HG03378 (cell line): Measurements from ENCODE around the gene RNASE12.
"Not testable (repeated sequence)": the region's sequence is repeated elsewhere in the genome, so short reads cannot be mapped to it uniquely, and the experiment has no call there.

ENCODE experiments used
- ATAC-seq: cut with Tn5 transposase; IDR thresholded peaks from one replicate; pipeline ENCODE4 v1.9.1; 2021; ENCODE audit warnings: mild to moderate bottlenecking, moderate library complexity; ENCODE audit not compliant: unreplicated experiment

RNASE12 gene

DNA sequence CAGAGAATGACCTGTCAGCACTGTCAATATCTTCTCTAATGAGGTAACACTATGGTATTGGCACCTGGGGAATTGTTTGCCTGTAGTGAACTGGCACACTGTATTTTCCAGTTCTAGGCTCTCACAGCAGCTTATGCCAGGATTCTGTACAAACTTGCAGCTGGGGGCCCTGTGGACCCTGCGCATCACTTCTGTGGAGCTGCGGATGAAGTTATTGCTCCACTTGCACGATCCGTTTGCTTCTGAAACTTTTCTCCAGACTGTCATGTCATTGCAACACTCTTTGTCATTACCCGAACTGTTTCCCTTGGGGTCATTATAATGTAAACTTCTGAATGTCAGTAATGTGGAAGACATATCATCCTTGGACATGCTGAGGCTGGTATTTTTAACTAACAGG is 7.3 kb downstream of the RNASE12 start:
- no peak for ATAC-seq

DNA sequence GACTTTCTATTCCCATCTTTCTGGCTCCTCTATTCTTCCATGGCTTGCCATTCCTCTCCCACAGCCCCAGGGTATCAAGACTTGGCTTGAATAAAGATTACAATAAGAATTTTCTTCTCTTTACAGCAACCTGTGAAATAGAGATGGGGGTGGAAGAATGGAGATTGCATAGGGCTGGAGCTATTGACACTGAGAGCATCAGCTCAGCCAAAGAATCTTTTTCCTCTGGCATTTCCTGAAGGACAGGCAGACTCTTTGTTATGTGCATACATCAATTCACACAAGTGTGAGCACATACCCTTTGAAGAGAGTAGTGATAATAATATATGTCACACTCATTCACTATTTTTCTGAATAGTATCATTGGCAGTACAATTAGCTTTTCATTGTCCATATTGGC is 8.0 kb downstream of the RNASE12 start:
- no peak for ATAC-seq

DNA sequence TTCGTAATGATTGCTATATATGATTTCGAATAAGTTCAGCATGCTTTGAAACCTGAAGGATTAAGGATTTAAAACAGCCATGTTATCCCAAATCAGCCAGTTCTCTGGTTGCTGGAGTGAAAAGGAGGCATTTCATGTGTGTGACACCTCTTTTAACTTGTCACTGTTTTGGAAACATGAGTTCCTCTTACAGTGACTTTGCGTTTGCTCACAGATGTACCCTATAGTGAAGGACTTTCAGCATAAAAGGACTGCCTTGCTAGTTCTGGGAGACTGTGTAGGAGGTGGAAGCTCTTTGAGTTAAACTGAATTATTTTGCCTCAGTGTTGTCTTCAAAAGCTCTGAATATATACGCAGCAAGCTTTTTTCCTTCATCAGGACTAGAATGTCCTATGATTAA is 10.9 kb downstream of the RNASE12 start:
- ATAC-seq, result no peak

DNA sequence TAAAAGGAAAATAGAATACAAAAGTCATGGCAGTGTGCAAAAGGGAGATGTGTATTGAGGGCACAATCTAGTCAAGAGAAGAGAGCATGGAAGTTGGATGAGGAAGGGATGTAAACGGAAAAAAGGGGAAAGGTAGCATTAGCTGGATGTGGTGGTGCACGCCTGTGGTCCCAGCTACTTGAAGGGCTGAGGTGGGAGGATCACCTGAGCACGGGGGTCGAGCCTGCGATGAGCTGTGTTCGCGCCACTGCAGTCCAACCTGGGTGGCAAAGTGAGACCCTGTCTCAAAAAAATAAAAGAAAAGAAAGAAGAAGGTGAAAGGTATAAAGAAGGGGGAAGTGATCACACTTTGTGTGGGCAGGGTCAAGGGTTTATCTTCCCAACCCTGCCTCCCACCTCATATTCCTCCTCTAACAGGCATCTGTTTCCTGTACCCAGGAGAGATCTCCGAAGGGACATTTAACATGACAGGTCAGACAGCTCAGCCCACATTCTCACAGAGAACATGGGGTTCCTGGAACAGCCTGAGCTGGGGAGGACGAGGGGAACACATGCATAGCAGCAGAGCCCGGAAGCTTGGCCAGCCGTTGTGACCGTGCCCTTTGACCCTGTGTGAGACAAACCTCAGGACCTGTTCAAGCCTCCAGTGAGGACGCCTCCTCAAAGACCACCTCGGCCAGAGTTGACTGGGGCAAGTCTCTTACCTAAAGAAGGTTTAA is 12.2 kb downstream of the RNASE12 start:
- ATAC-seq, result no peak

DNA sequence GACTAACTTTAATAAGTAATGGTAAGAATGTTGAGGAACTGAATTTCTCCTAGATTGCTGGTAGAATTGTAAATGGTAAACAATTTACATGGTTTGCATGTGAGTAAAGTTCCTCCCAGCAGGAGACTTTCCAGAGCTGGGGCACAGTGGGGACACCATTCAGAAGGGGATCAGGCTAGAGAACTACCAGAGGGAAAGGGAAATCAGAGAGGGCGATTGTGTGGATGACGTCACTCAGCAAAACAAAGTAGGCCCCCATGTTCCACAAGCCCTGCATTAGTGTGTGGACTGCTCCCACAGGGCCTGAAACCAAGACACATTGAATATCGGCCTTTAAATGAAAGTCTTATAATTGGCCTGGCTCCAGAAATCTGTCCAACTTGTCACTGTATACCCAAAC is 12.9 kb downstream of the RNASE12 start:
- no peak for ATAC-seq

DNA sequence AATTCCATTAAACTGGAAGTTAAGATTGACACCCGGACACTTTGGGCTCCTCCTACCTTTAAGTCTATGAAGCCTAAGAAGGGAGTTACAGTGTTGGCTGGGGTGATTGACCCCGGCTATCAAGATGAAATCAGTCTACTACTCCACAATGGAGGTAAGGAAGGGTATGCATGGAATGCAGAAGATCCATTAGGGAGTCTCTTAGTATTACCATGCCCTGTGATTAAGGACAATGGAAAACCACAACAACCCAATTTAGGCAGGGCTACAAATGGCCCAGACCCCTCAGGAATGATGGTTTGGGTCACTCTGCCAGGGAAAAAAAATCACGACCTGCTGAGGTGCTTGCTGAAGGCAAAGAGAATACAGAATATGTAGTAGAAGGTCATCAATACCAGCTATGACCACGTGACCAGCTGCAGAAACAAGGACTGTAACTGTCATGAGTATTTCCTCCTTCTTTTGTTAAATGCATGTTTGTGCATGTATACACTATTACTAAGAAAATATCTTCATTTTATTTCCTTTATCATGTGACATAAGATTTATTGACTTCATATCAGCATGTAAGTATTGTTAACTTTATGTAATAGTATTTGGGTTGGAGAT is 18.7 kb downstream of the RNASE12 start:
- not testable (repeated sequence) for ATAC-seq

DNA sequence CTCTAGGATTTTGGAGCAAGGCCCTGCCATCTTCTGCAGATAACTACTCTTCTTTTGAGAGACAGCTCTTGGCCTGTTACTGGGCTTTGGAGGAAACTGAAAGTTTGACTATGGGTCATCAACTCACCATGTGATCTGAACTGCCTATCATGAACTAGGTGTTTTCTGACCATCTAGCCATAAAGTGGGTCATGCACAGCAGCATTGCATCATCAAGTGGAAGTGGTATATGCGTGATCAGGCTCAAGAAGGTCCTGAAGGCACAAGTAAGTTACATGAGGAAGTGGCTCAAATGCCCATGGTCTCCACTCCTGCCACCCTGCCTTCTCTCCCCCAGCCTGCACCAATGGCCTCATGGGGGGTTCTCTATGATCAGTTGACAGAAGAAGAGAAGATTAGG is 20.5 kb downstream of the RNASE12 start:
- ATAC-seq, result not testable (repeated sequence)

DNA sequence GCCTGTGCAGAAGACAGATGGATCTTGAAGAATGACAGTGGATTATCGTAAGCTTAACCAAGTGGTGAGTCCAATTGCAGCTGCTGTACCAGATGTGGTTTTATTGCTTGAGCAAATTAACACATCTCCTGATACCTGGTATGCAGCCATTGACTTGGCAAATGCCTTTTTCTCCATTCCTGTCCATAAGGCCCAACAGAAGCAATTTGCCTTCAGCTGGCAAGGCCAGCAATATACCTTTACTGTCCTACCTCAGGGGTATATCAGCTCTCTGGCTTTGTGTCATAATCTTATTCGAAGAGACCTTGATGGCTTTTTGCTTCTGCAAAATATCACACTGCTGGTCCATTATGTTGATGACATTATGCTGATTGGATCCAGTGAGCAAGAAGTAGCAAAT is 21.3 kb downstream of the RNASE12 start:
- not testable (repeated sequence) for ATAC-seq

DNA sequence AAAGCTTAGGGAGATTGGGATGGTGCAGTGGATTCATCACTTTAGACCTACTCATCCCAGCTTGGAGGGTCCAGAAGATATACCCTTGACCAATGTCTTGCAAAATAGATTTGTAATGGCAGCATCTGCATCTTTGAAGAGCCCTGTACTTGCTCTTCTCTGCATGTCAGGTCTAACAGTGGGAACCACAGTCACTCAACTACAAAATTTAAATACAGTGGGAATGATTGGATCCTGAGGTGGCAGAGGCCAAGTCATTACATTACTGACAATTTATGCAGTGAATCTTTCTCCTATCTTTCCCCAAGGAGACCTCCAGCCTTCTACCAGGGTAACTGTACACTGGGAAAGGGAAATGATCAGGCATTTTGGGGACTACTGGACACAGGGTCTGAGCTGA is 22.1 kb downstream of the RNASE12 start:
- no peak for ATAC-seq

DNA sequence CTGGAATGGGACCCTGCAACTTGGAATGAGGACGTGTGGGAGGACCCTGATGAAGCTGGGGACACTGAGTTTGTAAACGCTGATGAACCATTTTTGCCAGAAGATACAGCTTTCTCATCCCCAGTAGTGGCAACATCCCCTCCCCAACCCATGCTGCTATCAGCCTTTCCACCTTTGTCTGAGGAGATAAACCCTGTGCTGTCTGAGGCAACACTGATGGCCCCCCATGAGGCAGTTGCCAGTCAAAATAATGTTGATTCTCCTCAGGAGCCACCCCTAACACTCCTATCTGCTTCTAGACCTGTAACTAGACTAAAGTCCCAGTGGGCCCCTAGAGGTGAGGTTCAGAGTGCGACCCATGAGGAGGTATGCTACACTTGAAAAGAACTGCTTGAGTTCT is 22.8 kb downstream of the RNASE12 start:
- no peak for ATAC-seq

DNA sequence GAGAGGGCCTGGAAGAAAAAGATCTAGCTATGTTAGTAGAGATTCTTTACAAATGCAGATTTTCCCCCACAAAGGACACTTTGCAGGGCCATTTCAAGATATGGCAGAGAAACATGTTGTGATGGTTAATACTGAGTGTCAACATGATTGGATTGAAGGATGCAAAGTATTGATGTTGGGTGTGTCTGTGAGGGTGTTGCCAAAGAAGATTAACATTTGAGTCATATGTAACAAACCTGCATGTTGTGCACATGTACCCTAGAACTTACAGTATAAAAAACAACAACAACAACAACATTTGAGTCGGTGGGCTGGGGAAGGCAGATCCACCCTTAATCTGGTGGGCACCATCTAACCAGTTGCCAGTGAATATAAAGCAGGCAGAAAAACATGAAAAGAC is 24.0 kb downstream of the RNASE12 start:
- ATAC-seq, result not testable (repeated sequence)

DNA sequence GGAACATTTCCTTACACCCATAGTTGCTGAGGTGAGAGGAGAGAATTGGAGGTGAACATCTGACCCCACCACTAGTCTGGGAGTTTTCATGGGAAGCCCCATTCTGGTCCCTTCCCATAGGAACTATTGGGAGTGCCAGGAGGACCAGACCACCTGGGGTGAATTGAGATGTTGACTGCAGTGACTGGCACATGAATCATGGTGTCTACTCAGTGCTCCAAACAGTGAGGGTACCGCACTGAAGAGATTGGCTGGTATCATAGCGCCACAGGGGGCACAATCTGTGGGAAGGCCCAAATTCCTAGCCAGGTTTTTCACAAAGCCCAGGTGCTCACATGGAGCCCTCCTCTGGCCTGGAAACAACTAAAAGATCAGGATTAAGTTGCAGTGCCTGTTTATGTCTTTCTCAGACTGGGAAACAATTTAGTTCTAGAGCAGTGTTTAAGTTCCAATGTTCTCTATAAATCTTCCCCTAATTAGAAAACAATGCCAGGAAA is 26.6 kb downstream of the RNASE12 start:
- ATAC-seq, result no peak

DNA sequence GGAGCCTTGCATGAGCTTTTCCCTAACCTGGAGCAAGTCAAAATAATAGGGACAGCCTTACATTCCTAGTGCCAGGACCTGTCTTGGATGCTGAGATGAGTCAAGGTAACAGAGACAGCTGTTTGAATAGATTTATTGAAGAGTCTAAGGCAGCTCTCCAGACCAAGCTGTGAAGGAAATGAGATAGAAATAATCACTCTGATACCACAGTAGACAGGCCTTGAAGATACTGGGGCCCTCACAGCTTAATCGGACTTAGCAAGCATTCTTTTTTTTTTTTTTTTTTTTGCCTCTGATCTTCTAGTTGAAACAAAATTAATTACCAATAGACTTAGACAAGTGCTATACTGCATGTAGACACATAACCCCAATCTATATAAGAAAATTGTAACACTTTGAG is 27.2 kb downstream of the RNASE12 start:
- no peak for ATAC-seq

DNA sequence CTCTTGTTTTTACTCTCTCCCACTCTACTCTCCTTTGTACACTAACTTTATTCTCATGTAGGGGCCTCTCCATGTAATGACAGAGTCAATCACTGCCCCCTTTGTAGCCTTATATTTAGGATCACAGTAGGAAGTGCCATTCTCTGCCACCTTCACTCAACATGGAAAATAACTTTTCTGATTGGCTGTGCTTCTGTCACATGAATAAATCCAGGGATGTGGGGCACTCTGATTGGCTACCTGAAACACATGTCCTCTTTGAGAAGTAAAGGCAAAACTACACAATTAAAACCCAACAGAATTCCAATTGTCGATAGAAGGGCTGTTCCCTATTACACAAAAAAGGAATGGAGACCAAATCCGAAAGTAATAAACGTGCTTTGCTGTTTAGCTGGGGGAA is 30.2 kb downstream of the RNASE12 start, which contains the start of gene RNASE9:
Gene RNASE9 (minus strand): TSS at position 87 of the 400 bp plus-strand sequence.
- ATAC-seq, result no peak

DNA sequence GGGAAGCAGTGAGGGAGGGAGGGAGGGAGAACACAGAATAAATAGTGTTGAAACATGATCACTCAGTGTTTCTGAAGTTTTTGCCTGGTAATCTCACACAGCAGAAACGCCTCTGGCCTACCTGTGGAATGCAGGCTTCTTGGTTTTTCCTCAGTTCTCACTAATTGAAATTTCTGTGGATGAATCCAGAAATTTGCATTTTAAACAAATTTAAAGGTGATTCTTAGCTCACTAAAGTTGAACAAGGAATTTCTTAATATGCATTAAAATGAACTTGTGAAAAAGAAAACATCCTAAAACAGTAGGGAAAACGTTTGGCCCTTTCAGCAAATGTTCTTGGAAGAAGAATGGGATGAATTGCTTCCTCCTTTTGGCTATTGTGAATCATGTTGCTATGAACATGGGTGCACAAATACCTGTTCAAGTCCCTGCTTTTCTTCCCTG is 31.7 kb downstream of the RNASE12 start:
- ATAC-seq, result no peak

DNA sequence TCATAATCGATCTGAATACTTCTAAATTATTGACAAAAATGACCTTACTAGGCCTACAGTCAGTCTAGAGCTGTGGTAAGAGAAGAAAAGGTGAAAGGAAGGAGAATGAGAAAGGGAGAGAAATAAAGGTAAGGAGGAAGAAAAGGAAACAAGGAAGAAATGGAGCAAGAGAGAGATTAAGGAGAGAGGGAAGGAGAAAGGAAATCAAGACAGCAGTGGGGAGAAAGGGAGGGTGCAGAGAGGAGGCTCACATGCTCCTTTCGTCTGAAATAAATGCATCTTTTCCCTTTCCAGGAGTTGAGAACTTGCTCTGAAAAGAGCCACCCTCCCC is 34.0 kb downstream of the RNASE12 start:
- no peak for ATAC-seq

DNA sequence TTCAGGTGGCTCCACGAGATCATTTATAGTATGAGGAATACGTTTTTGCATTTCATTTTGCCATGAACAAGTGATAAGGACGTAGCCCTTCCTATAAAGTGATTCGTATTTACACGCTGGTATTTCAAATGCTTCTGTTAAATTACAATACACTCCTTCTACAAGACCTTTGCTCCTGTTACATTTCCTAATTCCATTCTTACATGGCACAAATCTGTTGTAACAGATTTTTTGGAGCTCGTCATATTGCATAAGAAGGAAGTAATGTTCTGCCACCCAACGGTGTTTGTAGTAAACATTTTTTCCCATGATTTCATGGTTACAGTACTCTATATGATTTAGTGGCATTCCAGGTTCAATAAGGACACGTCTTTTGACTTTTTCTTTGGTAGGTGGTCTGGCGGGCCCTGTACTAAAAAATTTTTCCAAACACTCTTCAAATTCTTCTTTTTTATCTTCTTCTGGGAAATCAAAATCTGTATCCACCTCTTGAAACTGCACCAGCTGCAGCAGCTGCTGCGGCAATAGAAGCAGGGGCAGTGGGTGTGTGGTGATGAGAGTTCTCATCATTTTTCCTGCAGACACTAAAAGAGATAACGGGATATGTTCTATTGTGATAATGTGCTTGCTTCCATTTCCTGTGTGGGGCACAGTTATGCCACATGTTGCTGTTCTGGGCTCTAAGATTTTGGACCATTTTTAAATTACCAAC is 34.5 kb downstream of the RNASE12 start:
- ATAC-seq, result no peak

DNA sequence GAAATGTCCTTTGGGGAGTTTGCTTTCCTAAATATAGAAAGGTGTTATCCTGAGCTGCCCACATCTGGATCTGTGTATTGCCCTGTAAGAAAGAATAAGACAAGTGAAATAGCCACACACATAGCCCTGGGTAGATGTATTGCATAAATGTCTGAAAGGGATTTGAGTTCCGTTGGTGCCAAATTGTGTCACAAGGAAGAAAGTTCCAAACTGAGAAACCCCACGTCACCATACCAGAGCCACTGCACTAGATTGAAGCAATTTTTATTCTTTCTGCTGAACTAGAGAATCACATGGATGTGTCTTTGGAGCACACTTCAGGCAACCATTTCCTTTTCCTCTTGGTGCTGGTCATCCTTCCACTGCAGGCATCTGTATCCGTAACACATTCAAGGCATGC is 35.3 kb downstream of the RNASE12 start:
- ATAC-seq, result no peak

DNA sequence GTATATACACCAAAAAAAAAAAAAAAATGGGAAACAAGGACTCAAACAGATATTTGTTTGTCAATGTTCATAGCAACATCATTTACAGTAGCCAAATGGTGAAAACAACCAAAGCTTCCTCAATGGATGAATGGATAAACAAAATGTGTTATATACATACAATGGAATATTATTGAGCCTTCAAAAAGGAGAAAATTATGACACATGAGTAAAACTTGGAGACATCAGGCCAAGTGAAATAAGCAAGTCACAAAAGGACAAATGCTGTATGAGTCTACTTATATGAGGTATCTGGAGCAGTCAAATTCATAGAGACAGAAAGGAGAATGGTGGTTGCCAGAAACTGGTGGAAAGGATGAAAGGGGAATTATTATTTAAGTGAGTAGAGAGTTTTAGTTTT is 38.2 kb downstream of the RNASE12 start:
- ATAC-seq, result no peak

DNA sequence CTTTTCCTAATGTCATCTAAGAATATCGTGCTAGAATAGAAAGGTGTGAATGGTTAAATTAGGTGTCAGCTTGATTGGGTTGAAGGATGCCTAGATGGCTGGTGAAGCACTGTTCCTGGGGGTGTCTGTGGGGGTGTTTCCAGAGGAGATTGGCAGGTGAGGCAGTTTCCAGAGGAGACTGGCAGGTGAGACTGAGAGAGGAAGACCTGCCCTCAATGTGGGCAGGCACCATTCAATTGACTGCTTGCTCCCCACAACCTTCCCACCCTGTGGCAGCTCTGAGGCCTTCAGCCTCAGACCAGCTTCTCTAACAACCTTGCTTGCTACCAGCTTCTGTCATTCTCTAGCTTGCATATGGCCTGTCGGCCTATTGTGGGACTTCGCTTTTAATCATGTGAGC is 39.6 kb downstream of the RNASE12 start:
- no peak for ATAC-seq

DNA sequence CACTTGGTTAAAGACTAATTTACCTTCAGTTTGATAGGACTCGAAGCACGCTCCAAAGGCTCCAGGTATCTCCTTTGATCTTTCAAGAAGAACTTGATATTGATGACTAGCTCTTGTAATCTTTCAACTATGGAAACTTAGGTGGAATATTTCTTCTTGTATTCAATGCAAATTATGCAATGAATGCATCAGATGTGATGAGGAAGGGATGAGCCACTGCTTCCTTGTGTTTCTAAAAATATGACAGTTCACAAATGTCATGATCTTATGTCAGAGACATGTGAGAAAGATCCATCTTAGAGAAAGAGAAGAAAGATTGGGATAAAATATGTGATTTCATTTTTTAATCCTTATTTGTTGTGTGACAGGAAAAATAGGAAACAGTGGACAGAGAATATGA is 40.2 kb downstream of the RNASE12 start:
- no peak for ATAC-seq
